NCI-H146 treated with DMSO at 0.1 percent for 48 hours (cell line): ENCODE data around the gene PARVA.
A peak's percentile ranks its signal among the peaks of the same experiment; 100 is the strongest.

Experiments used
- DNase-seq: peaks from one replicate; lab custom pipeline; 2025; ENCODE audit not compliant: unreplicated experiment; lab: John Stamatoyannopoulos, UW

Gene PARVA

DNA sequence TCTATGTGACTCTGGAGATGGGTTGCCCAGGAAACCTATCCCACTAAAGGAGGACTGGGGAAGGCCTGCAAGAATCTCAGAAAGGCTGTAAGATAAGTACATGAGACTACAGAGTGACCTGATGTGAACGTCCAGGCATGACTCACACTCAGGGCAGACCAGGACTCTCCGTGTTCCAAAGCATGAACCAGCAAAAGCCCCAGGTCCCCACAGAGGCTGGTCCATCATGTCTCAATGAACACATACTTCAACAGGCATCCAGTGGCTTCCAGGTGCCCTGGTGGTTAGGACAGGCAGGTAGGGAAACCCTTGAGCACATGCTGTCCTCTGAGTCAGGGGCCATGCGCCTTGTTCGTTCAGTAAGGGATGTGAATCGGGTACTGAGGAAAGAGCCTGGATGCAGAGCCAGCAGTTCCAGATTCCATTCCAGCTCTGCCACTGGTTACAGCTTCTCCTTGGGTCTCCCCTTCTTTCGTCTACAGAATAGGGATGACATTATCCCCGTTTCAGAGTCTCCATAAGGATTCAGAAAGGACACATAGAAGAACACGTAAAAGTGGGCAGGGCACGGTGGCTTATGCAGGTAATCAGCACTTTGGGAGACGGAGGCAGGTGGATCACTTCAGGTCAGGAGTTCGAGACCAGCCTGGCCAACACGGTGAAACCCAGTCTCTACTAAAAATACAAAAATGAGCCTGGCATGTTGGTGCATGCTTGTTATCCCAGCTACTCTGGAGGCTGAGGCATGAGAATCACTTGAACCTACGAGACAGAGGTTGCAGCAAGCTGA, 167.8 kb downstream of the PARVA start:
- no peak for DNase-seq

DNA sequence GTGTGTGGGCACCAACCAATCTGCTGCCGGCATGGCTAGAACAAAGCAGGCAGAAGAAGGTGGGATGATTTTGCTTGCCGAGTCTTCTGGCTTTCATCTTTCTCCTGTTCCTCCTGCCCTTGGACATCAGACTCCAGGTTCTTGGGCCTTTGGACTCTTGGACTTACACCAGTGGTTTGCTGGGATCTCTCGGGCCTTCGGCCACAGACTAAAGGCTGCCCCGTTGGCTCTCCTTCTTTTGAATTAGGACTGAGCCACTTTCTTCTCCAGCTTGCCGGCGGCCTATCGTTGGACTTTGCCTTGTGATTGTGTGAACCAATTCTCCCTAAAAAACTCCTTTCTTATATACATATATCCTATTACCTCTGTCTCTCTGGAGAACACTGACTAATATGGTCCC, 168.8 kb downstream of the PARVA start:
- no peak for DNase-seq

DNA sequence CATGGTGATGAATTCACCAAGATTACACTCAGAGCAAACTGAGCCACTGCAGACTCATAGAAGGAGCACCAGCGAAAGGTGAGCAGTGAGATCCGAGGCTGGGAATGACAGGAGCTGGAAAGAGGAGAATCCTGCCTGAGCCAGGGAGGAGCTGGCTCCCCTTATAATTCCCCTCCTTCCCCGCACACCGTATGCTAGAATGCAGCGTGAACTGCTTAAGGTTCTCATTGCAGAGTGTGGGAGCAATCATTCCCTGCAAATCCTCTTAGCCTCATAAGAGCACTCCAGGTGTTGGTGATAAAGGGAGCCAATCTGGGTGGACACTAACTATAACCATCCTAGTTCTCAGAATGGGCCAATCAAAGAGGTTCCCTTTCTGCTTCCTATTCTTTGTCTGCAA, 169.3 kb downstream of the PARVA start:
- DNase-seq = no peak

DNA sequence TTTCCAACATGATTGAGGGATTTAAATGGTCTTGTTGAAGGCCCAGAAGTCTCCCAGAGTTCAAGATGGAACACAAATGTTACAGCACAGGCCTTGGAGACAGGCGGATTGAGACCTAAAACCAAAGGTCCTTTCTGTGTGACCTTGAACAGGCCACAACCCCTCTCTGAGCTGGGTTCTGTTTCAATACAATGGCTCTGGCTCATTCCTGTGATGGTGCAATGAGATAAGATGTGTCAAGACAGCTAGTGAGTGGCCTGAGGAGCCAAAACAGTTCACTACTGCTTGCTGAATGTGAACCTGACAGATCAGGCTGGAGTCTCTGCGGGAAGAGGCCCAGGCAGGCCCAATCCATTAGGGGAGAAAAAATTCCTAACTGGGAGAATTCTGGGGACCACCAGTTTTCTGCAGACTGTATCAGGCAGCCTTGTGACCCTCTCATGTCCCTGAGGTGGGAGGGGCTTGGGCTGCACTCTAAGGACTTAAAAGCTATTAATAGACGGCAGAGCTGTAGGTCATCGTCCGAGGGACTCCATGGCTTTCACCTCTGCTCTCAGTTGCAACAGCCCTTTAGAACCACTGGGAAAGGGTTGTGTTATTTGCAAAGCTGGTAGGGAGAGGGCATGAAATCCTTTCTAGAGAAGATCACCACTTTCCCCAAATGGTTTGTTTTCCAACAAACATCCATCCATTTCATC, 170.7 kb downstream of the PARVA start:
- DNase-seq = no peak

DNA sequence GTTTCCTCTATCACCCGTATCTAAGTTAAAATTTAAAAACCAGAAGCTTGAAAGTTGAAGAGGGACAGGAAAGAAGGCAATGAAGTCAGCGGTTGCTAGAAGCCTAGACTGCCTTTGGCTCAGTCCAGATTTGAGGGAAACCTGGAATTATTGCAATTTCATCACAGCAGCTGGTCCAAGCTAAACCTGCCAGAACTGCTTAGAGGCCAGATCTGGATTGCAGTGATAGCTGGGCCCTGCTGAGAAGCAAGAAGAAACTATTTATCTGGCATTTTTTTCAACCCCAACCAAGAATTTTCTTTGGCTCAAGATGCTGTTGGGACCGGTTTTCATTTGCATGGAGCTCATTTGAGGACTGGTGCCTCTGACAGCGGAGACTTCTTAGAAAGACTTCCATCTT, 175.3 kb downstream of the PARVA start:
- DNase-seq = no peak

DNA sequence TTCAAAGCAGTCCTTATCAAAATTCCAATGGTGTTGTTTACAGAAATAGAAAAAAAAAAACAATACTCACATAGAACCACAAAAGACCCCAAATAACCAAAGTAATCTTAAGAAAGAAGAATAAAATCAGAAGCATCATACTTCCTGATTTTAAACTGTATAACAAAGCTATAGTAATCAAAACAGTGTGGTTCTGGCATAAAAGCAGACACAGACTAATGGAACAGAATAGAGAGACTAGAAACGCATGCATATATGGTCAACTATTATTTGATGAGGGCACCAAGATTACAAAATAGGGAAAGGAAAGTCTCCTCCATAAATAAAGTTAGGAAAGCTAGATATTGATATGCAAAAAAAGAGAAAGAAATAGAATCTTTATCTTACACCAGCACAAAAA, 176.8 kb downstream of the PARVA start:
- DNase-seq = no peak

DNA sequence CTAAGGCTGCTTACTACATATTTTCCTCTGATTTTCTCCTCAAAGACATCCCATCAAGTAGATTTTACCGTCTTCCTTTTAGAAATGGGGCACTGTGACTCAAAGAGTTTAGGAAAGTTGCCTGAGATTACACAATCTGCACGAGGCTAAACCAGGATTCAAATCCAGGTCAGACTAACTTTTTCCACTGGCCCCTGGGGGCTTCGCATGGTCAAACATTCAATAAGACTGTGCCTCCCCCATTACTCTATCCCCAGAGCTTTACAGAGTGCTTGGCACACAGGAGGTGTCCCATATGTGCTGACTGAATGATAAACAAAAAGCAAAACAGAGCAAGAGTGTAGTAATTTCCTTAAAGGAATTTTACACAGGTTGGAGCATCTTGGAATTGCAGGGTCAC, 178.8 kb downstream of the PARVA start:
- no peak for DNase-seq

DNA sequence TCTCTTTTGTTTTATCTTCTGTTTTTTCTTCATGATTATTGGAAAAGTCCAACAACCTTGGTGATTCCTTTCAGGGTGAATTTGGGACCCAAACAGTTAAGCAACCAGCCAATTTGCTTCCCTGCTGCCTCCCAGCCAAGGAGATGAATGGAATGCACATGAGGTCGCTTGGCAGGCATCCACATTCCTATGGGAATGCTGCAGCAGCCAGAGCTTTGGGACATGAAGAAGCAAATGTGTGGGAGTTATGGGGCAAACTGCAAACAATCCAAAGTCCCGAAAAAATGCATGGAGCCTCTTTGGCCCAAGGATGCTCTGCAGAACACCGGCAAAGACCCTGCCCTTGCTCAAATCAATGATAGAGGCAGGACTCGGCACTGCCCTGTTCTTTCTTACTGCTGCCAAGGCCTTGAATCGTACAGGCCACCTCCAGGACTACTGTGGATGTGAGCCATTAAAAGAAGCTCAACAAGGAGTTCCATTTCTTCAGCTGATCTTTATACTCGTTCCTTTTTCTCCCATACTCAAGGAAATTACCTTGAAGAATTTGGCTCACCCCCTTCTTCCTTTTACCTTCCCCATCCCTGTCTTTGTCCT, 179.5 kb downstream of the PARVA start:
- DNase-seq = no peak

DNA sequence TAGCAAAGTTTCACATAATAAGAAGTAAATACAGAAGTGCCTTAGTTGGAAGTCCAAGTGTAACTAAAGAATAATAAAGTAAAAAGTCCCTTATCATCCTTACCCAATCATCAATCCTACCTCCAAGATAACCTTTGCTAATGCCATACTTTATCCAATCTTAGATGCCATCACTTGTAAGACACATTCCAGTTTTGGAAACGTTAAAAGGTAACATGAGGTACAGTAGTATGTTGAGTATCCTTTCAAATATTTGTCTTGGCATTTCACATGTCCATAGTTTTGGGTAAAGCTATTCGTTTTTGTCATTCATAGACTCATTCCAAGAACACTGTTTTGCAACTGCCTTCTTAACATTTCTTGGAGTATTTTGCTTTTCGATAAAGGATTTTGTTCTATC, 181.6 kb downstream of the PARVA start:
- no peak for DNase-seq

DNA sequence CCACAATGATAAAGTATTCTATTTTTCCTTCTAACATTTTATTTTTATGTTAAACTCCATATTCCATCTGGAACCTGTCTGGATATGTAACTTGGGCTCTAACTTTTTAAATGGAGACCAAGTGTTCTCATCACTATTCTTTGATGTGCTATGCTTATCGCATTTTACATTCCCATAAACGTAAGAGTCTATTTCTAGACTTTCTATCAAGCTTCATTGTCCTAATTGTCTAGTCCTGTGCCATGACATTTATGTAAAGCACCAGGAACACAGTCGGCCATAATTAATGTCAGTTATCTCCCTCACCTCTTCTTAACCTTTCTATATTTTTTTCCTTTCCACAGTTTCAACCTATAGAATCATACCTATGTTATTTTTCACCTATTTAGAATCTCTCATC, 183.0 kb downstream of the PARVA start:
- DNase-seq = no peak

DNA sequence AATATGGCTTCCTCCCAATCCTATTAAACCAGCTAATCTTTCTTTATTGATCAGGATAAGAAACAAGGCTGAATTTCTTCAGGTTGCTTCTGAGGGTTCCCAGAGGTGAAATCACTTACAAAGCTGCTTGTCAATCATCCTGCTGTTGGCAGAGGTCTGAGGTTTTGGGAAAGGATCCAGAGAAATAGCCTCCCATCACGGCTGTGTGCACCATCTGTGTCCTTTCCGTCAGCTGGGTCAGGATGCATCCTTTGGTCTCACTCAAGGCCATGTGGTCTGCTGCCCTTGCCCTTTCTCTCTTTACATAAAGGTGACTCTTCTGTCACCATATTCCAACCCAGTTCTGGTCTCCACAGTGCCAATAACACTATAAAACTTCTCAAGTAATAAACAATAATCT, 183.5 kb downstream of the PARVA start:
- no peak for DNase-seq

DNA sequence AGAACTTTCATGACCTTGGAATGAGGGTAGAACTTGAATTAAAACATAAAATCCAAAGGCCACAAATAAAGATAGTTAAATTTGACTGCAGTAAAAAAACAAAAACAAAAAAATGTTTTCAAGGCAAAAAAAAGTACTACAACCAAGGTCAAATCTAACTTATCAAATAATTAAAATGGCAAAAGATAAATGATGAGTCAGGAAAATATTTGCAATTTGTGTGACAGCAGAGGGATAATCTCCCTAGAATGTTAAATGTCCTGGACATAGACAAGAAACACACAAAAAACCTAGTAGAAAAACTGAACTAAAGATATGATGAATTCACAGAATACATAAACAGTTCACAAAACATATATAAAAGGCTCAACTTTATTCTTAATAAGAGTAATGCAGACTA, 186.6 kb downstream of the PARVA start:
- no peak for DNase-seq

DNA sequence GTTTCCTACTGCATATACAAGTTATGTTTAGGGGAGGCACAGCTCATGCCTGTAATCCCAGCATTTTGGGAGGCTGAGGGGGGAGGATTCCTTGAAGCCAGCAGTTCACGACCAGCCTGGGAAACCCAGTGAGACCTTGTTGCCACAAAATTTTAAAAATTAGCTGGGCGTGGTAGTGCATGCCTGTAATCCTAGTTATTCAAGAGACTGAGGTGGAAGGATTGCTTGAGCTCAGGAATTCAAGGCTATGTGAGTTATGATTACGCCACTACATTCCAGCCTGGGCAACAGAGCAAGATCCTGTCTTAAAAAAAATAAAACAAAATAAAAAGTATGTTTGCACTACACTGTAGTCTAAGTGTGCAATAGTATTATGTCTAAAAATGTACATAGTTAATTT, 188.0 kb downstream of the PARVA start:
- no peak for DNase-seq

DNA sequence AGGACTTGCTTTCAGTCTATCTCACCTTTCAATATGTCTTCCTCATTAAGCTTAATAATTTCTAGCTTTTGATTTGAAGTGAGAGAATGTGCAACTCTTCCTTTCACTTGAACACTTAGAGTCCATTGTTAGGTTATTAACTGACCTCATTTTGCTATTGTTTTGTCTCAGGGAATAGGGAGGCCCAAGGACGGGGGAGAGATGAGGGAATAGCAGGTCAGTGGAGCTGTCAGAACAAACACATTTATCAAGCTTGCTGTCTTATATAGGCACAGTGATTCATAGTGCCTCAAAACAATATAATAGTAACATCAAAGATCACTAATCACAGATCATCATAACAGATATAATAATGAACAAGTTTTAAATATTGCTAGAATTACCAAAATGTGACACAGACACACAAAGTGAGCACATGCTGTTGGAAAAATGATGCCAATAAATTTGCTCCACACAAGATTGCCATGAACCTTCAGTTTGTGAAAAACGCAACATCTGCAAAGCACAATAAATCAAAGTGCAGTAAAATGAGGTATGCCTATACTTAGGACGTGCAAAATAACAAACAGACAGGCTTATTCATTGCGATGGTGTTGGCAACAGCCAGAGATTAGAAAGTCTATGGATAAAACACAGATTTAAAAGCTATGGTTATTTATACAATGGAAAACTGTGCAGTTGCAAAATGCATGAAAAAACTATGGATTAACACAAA, 190.5 kb downstream of the PARVA start:
- no peak for DNase-seq

DNA sequence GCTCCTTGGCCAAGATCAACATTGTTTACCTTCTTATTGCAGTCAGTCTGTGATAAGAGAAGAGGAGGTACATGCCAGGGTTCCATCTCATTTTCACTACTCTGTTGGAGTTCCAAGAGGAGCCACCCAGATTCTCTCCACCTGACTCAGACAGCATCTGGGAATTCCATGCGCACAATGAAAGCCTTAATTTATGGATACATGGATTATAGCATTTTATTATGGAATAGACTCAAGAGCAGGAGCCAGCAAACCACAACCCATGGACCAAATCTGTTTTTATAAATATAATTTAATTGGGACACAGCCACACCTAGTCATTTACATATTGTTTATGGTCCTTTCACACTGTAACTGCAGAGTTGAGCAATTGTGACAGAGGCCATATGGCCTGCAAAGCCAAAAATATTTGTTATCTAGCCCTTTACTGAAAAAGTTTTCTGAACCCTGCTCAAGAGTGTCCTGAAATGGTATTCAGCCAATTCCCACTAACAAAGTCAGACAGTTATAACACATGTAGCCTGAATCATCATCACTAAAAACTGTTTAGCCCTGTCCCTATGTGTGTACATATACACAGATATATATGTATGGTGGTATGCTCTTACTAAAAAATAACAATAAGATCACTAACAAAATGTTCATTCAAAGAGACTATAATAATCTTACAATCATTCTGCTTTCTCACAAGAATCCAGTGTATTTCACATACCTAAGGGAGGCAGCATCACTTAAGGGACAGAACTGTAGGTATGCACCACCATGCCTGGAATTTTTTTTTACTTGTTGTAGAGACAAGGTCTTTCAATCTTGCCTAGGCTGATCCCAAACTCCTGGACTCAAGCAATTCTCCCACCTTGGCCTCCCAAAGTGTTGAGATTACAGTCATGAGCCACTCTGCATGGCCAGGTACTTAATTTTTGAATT, 192.4 kb downstream of the PARVA start:
- DNase-seq = no peak

DNA sequence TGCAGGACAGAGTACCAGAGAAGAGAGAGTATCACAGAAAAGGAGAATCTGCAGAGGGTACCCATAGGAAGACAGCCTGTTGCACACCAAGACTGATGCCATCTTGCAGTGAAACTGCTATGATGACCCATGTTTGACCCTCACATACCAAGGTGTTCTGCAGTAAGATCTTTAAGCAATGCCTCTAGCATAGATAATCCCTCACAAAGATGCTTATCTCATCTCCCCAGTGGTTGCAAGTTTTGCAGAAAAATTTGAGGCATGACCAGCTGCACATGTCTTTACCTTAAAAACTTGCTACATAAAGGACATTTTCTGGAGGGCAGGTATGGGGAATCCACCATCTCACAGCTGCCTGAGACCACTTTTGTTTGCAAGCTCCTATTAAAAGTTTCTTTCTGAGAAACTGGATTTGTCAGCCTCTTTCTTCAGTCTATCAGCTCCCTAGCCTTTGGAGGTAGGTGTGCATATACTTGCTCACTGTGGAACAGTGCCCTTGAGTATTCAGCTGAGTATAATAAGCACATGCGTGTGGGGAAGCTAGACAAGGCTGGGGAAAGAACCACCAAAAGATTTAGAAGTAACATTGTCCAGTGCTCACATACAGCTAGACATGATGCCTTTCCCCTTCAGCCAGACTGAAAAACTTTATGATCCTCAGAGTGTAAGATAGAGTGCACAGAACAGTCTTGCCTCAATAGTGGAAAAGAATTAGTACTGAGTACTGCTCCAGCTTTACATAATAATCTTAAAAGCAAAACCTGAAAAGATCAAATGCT, 196.5 kb downstream of the PARVA start:
- no peak for DNase-seq

DNA sequence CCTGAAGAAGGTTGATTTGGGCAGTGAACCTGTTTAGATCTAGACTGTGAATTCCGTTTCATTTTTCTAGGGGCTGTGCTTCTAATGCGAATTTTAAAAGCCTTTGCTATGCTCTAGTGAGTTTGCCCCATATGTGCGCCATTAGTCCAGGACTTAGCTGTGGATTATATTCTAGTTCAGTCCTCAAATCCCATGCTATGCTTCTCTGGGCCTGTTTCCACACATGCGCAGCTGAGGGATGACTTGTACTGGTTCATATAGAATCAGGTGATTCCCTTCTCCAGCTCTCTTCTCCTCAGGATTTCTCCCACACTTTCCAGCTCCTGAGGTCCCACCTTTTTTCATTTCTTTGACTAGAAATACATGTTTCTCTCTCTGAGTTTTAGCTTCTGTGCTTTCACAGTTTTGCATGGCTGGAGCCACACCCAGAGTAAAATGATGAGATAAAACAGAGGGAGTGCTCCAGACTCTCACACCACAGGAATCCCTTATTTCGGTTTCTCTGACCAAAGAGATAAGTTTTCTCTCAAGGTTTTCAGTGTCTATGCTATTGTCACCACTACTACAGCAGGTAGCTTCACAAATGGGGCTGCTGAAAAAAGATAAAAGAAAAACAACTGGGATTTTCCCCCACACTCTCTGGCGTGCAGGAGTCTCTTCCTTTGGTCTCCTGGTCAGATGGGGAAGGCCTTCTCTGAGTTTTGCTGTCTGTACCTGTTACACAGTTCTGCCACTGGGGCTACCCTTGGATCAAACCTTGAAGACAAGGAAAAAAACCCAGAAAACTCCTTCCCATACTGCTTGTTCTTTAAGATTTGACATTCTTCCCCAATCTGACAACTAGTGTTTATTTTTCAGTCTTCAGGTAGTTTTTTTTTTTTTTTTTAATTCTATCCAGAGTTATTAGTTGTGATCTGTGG, 200.6 kb downstream of the PARVA start:
- DNase-seq = no peak

DNA sequence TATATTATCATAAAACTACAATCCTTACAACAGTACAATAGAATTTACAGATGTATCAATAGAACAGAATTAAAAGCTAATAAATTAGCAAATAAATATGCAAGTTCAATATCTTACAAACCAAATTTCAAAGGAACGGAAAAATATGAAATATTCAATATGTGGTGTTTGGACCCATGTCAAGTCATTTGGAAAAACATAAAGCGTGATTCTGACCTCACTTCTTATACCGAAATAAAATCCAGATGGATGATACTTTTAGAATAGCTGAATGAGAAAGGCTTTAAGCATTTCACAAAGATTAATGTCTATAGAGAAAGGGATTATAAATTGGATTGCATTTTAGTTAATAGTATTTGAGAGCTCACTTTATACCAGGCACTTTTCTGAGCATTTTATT, 204.0 kb downstream of the PARVA start:
- no peak for DNase-seq

DNA sequence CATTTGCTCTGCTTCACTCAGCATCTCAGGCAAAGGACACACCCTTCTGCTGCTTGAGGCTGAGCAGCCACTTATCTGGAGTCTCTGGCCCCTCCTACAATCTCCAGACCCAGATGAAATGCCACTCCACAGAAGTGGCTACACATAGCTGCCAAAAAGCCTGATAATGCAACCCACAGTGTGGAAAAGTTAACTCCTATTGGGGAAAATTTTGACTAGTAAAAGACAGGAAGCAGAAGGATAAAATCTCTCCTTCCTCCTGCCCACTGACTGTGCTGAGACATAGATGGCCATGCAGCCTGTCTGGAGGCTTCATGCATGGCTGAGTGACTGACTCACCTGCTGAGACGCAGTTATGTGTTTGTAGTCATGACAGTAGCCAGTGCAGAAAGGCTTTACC, 204.6 kb downstream of the PARVA start:
- DNase-seq = peak; percentile 13
